GM19023 (cell line): ENCODE results near the gene FBXW4.
A peak's percentile ranks its signal among the peaks of the same experiment; 100 is the strongest.

Experiments
- ATAC-seq: cut with Tn5 transposase; IDR thresholded peaks from one replicate; pipeline ENCODE4 v1.9.1; 2021; ENCODE audit warnings: mild to moderate bottlenecking, moderate library complexity; ENCODE audit not compliant: unreplicated experiment

Gene FBXW4

DNA sequence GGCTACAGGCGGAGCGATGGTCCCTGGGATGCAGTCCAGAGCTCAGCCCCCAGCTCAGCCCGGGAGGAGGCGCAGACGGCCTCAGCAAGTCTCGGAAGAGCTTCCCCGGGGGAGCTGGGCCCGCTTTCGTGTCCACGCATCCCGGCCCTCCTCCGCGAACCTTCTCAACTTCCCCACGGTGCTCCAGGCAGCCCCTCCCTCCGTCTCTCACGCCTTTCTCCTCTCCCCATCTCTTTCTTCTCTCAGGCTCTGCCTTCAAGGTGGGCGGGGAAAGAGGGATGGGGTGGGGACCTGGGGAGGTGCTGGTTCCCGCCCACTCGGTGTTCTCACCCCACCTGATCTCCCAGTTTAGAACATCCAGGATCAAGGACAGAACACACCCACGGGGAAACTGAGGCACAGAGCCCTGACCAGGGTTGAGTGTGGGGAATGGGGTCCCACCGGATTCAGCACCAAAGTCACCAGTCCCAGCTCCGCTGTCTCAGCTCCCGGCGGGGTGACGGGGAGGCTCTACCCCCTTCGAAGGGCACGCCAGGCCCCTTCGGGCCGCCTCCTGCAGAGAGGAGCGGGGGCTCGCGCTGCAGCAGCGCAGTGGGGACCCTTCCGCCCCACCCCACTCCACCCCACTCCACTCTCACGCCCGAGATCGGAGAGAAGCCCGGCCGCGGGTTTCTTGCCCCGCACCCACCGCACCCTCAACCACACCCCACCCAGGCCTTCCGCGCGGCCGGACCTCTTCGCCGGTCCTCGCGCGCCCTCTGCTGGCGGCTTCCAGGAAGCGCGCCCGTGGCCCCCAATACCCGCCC, 125.1 kb downstream of the FBXW4 start:
- peak; percentile 68 for ATAC-seq

GRCh38 chr10:101569323-101569621, 125.7 kb downstream of the FBXW4 start:
- ATAC-seq = no peak

- no peak for ATAC-seq
These were observed 126.8 kb downstream of the FBXW4 start for GRCh38 chr10:101568054-101568745.

DNA sequence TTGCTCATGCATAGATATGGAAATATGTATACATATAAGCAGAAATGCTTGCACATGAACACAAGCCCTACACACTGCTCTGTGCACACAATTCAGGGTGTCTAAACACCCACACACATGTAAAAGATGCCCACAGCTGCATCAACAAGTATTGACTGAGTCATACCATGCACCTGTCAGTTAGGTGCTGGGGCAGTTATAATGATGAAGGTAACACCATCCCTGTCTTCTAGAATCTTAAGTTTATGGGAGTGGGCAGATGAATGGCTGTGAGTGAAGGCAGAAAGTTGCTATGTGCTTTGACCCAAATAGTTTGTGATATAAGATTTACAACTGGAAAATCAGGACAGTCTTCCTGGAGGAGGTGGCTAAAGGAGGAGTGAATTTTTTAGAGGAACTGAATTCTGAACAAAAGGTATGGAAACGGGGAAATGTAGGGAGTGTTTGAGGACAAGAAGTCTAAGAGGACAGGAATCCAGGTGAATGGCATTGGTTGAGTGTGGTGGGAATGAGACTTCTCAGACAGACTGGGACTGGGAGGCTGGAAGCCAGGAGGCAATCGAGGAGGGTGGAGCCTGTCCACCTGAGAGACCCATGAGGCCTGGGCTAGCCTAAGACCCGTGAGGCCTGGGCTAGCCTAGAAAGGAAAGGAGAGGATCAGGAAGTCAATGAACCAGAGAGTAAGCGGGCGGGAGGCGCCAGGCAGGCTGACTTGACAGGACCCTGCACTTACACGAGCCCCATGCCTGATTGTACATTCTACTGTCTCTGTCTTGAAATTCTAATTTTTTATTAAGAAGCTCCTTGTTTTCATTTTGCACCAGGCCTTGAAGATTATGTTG, 127.6 kb downstream of the FBXW4 start:
- no peak for ATAC-seq

GRCh38 chr10:101566333-101567164, 128.4 kb downstream of the FBXW4 start:
- ATAC-seq = no peak

DNA sequence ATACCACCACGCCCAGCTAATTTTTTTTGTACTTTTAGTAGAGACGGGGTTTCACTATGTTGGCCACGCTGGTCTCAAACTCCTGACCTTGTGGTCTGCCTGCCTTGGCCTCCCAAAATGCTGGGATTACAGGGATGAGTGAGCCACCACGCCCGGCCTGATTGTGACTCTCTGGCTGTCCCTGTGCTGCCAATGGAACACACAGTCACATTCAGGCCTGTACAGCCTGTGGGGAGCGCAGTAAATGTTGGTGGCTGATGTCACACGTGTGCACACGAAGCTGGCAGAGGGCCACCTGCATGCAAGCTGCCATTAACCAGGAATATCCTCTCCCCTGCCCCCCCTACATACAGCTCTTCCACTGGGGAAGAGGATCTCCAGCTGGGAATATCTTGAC, 129.0 kb downstream of the FBXW4 start:
- ATAC-seq = no peak

- no peak for ATAC-seq
These were observed 129.5 kb downstream of the FBXW4 start for GRCh38 chr10:101565370-101565900.

GRCh38 chr10:101564490-101564991, 130.4 kb downstream of the FBXW4 start:
- ATAC-seq = no peak

DNA sequence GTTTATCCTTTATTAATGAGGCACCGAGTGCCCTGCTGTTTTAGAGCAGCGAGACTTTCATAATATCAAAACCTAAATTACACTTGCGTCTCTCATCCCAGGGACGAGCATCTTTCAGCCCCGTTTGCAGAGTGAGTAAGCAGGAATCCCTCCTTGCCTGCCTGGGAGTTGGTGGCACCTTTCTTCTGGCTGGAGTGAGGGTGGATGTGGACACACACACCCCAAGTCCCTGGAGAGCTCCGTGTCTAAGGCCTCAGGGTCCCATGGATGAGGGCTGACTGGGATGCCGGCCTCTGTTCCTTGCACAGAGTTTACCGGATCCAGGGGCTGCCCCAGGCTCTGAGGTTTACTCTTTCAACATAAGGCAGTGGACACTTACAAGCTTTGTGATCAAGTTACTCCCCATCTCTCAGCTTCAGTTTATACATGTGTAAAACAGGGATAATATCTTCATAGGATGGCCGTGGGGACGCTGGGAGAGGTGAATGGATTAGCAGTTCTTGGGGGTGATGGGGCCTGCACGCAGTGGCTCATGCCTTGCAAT, 131.4 kb downstream of the FBXW4 start:
- ATAC-seq = no peak

DNA sequence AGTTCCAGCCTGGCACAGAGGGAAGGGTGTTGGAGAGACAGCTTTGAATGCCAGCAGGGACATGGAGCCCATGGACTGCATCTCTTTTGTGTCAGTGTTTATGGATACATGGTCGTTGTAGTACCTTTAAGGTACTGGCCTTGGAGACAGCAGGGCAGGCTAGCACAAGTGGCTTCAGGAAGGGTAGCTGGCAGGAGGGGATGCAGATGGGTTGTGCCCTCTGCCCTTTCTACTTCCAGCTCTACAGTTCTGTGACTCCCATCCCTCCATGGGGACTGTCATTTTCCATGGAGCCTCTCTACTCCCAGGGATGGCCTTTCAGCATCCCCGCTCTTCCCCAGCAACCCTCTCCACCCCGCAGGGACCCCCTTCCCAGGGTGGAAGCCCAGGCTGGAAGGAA, 132.0 kb downstream of the FBXW4 start:
- ATAC-seq = no peak

DNA sequence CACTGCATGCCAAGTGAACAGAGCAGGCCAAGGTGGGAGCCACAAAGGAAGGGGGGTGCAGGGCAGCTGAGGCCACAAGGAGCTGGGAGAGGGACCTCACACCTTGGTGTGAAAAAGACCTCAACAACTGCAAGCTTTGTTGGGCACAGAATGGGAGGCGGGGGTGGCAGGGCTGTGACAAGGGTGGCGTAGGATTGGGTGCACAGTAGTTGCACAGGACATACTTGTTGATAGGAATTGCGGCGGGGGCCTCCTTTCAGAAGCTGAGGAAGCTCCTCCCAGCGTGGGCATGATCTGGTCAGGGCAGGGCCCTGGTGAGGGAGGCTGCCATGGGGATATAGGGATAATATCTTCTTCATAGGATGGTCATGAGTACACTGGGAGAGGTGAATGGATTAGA, 132.7 kb downstream of the FBXW4 start:
- ATAC-seq = no peak

DNA sequence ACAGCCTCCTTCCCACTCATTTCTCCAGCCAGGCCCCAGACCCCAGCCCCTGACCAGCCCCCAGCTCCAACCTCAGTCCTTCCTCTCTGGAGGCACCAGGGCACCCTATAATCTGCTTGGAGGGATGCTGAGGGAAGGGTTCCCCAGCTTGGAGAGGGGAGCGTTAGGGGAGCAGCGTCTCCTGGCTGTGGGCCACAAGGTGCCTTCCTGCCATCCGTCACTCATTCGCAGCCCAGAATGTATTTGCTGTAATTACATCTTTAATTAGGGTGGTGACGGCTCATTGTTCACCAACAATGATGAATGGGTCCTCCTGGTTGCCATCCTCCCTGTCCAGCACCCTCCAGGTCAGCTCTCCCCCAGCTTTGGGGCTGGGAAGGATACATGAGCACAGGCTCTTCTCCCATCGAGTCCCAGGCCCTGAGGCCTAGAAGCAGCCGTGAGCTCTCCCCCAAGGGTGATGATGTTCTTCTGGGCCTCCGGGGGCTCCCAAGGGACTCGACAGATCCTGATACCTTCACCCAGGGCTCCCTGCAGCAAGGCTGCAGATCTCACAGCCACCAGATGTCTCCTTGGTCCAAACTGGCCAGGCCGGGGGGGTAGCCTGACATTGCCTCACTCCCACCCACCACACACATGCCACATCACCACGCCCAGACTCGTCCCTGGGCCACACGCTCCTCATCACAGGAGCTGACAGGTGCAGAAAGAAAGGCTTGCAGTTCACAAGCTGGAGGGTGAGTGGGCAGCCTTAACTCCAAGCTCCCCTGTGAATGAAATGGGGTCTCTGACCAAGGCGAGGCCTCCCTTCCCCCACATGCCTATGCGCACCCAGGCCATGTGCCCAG, 133.7 kb downstream of the FBXW4 start:
- no peak for ATAC-seq
